ENCODE measurements around the gene CISTR. TPM values are rescaled to one million over a fixed set of nuclear protein-coding genes. Genes with fewer than 3 reads are reported as not detected.

CISTR gene
- total and polyA plus RNA-seq, 2 experiments from 2014 or later, result not detected

DNA sequence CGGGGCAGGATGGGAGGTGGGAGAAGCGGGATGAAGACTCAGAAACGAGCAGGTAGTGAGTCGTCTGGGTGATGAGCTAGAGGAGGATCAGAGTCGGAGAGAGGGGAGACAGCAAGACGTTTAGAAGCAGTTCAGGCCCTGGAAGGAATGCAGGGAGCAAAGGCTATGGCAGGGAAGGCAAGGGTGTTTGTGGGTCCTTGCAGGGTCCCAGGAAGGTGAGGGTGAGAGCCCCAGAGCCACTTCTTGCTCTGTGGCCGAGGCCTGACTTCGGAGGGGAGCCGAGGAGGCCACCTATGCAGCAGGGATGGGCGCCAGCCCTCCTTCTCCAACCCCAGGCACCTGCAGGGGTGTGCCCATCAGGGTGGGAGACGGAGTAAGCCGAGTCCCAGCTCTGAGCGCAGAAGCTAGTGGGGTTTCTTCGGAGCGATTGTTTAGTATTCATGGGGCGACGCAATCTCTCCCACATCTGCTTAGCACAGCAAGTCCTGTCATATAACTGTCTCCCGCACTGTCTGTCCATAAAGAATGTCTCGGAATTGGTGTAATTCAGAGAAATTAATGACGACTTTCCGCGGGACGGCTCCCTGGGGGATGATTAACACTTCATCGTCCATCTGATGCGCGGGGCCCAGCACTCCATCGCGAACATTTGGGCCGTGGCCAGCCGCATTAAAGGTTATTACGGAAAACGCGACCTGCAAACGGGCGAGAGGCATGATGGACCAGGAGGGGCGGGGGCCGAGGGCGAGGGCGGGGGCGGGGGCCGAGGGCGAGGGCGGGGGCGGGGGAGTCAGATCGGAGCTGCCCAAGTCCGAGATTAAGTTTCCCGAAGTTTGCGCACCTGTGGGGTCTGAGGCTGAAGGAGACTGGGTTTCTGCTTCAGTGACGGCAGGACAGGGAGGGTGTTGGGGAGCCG, 12.3 kb downstream of the CISTR start:
- Histone ChIP-seq H3K9me2 (replicated peaks; ENCODE audit: insufficient read depth) (no peaks in the 10 kb centered on the region), H3K4me1 (ENCODE audit: insufficient read depth) (peaks cover 13% of the 10 kb centered on the region), H2AFZ (peak overlapping the region; percentile 60), H3K27ac (no peak overlapping the region), H4K20me1 (ENCODE audit: insufficient read depth, poor library complexity, severe bottlenecking) (no peaks in the 10 kb centered on the region), H3K27me3 (peaks cover 87% of the 10 kb centered on the region), H3K4me2 (peak overlapping the region; percentile 86), H3K36me3 (replicated peaks; ENCODE audit: insufficient read depth, low read depth) (no peaks in the 10 kb centered on the region), H3K4me3 (no peak overlapping the region), H3K9me3 (ENCODE audit: low read depth) (no peaks in the 10 kb centered on the region), H3K79me2 (no peaks in the 10 kb centered on the region)
- TF ChIP-seq EZH2 (IDR thresholded peaks at IDR 0.05; ENCODE audit: borderline replicate concordance) (peak; percentile 24), EZH2phosphoT487 (IDR thresholded peaks at IDR 0.05; ENCODE audit: low read depth, severe bottlenecking, unreplicated experiment) (peak; percentile 38)
- TF ChIP-seq, protein P1, sequence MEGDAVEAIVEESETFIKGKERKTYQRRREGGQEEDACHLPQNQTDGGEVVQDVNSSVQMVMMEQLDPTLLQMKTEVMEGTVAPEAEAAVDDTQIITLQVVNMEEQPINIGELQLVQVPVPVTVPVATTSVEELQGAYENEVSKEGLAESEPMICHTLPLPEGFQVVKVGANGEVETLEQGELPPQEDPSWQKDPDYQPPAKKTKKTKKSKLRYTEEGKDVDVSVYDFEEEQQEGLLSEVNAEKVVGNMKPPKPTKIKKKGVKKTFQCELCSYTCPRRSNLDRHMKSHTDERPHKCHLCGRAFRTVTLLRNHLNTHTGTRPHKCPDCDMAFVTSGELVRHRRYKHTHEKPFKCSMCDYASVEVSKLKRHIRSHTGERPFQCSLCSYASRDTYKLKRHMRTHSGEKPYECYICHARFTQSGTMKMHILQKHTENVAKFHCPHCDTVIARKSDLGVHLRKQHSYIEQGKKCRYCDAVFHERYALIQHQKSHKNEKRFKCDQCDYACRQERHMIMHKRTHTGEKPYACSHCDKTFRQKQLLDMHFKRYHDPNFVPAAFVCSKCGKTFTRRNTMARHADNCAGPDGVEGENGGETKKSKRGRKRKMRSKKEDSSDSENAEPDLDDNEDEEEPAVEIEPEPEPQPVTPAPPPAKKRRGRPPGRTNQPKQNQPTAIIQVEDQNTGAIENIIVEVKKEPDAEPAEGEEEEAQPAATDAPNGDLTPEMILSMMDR (IDR thresholded peaks at IDR 0.05; ENCODE audit: poor library complexity), result no peak
- 8% methylated on average over 41 of the region's 50 CpGs for WGBS (ENCODE audit: low lambda C conversion rate, missing lambda C conversion rate)
- DNase-seq (ENCODE audit: low spot score), result no peak

DNA sequence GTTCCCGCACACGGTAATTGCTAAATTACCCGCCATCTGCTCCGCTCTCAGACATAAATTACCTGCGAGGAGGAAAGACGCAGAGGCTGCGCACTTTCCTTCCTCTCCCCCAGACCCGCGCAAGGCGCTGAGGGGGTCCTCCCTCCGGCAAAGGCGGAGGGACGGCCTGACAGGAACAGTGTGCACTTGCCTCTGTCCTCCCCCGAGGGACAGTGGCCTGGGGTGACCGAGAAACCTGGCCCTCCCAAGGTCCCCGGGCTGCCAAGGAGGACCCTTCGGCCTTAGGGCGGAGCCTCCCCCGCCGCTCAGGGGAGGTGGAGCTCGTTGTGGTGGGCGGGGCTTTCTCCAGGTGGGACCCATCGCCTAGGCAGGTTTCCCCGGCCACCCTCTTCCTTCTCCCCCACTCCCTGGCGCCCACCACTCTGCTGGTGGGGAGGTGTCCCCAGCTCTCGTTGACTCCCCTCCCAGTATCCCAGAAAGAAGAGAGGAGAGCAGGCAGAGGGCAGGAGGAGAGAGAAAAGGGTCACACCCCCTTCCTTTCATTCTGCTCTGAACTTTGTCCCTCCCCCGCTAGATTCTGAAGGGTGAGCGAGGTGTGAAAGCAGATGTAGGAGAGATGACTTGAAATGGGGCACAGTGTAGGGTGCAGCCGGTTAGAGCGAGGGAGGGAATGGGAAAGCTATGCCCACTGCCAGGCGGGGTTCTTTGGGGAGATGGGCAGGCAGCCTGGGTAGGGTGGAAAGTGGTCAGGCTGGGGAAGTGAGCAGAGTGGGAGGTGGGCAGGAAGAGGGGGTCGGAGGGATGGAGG, 13.2 kb downstream of the CISTR start:
- Histone ChIP-seq H4K20me1 (ENCODE audit: insufficient read depth, poor library complexity, severe bottlenecking) (no peaks in the 10 kb centered on the region), H2AFZ (peak overlapping the region; percentile 68), H3K79me2 (no peaks in the 10 kb centered on the region), H3K27me3 (peaks cover 89% of the 10 kb centered on the region), H3K4me3 (no peak overlapping the region), H3K27ac (no peak overlapping the region), H3K9me2 (replicated peaks; ENCODE audit: insufficient read depth) (no peaks in the 10 kb centered on the region), H3K9me3 (ENCODE audit: low read depth) (no peaks in the 10 kb centered on the region), H3K4me2 (peak overlapping the region; percentile 86), H3K36me3 (replicated peaks; ENCODE audit: insufficient read depth, low read depth) (no peaks in the 10 kb centered on the region), H3K4me1 (ENCODE audit: insufficient read depth) (peaks cover 13% of the 10 kb centered on the region)
- DNase-seq (ENCODE audit: low spot score), result peak; percentile 60
- TF ChIP-seq, protein P1 (IDR thresholded peaks at IDR 0.05; ENCODE audit: poor library complexity), result no peak
- no peak for TF ChIP-seq EZH2phosphoT487 (IDR thresholded peaks at IDR 0.05; ENCODE audit: low read depth, severe bottlenecking, unreplicated experiment)
- no peak for TF ChIP-seq EZH2 (IDR thresholded peaks at IDR 0.05; ENCODE audit: borderline replicate concordance)
- WGBS (ENCODE audit: low lambda C conversion rate, missing lambda C conversion rate), result 6% methylated on average over 25 of the region's 32 CpGs

DNA sequence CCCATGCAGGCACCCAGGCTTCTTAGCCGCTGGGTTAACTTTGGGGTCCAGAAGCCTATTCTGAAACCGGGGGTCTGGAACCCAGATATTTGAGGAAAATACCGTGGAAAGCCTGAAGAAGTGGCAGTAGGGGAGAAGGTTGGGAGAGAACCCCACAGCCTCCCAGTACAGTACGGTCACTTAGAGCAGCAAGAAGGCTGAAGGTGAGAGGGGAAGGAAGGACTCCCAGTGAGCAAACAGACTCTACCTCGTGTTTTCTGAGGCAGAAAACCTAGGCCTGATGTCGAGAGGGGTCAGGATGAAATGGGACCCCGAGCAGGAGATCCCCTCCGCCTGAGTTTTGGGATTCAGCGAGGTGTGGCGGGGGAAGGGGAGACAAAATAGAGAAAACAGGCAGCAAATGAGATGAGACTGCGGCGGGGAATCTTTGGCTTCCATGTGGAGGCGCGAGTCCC, 13.8 kb downstream of the CISTR start:
- TF ChIP-seq EZH2 (IDR thresholded peaks at IDR 0.05; ENCODE audit: borderline replicate concordance) (no peak), EZH2phosphoT487 (IDR thresholded peaks at IDR 0.05; ENCODE audit: low read depth, severe bottlenecking, unreplicated experiment) (peak; percentile 19)
- TF ChIP-seq, protein P1 (IDR thresholded peaks at IDR 0.05; ENCODE audit: poor library complexity), result no peak
- no peaks in the 10 kb centered on the region for H4K20me1 ChIP-seq (ENCODE audit: insufficient read depth, poor library complexity, severe bottlenecking)
- peak overlapping the region; percentile 68 for H2AFZ ChIP-seq
- peak overlapping the region; percentile 86 for H3K4me2 ChIP-seq
- no peaks in the 10 kb centered on the region for H3K9me2 ChIP-seq (replicated peaks; ENCODE audit: insufficient read depth)
- peaks cover 13% of the 10 kb centered on the region for H3K4me1 ChIP-seq (ENCODE audit: insufficient read depth)
- H3K36me3 ChIP-seq (replicated peaks; ENCODE audit: insufficient read depth, low read depth), result no peaks in the 10 kb centered on the region
- 36% methylated on average over 14 of the region's 14 CpGs for WGBS (ENCODE audit: low lambda C conversion rate, missing lambda C conversion rate)
- H3K9me3 ChIP-seq (ENCODE audit: low read depth), result no peaks in the 10 kb centered on the region
- H3K79me2 ChIP-seq, result no peaks in the 10 kb centered on the region
- H3K4me3 ChIP-seq, result no peak overlapping the region
- H3K27me3 ChIP-seq, result peaks cover 93% of the 10 kb centered on the region
- H3K27ac ChIP-seq, result no peak overlapping the region
- DNase-seq (ENCODE audit: low spot score), result no peak

Data from hepatocyte (in vitro differentiated cells).